Body of pancreas (tissue), 4 donors: ENCODE results near the gene TLR7. TPM values are rescaled to one million over a fixed set of nuclear protein-coding genes. Genes with fewer than 3 reads are reported as not detected.

Experiments used
- ATAC-seq: fragments of 150-250 bp; one replicate; pipeline ENCODE4 v1.9.1; 2016
- DNase-seq, 4 donors: peaks; one replicate each; pipeline ENCODE4 v3.0.0-alpha.2; 2019
- H3K27ac ChIP-seq, 4 donors: fragments of 200-600 bp; sonication (generic); 1 replicate in 3 of 4; 2 replicates in 1 of 4; pipeline versions ENCODE4 v1.5.1 to v1.6.1; 2016 to 2019; ENCODE audit warnings: mild to moderate bottlenecking in 1 of 4, mixed read lengths in 1 of 4, moderate library complexity in 1 of 4
- H3K27me3 ChIP-seq, 2 donors: fragments of 200-600 bp; sonication (generic); one replicate each; pipeline ENCODE4 v1.6.0; 2016; ENCODE audit warnings: mild to moderate bottlenecking in 1 of 2
- H3K36me3 ChIP-seq, 2 donors: fragments of 200-600 bp; sonication (generic); replicated peaks in 1 of 2; 2 replicates each; pipeline ENCODE4 v1.5.1; 2016; ENCODE audit warnings: low read depth in 2 of 2; ENCODE audit not compliant: insufficient read depth in 1 of 2
- H3K4me1 ChIP-seq: fragments of 200-600 bp; sonication (generic); one replicate; pipeline ENCODE4 v1.6.0; 2016
- H3K4me3 ChIP-seq, 2 donors: fragments of 200-600 bp; sonication (generic); 1 replicate in 1 of 2; 2 replicates in 1 of 2; pipeline ENCODE4 v1.5.1; 2016 to 2019
- H3K9me3 ChIP-seq, 3 donors: fragments of 200-600 bp; sonication (generic); 1 replicate in 2 of 3; 2 replicates in 1 of 3; pipeline ENCODE4 v1.5.1; 2016
- CTCF ChIP-seq, 7 experiments: fragments of 450-650 bp in 4 of 7; fragments of 200-600 bp in 3 of 7; sonication (generic) in 3 of 7; IDR thresholded peaks; one replicate each; pipeline ENCODE4 v1.5.1; 2016 to 2019; ENCODE audit warnings: antibody characterized with exemption in 7 of 7
- POLR2A ChIP-seq, 3 donors: fragments of 450-650 bp; IDR thresholded peaks; one replicate each; pipeline ENCODE4 v1.6.1; 2016; ENCODE audit warnings: antibody characterized with exemption in 3 of 3, mild to moderate bottlenecking in 2 of 3
- WGBS, 2 donors: methylation state at CpG; one replicate each; pipeline ENCODE4 v1.1.5; 2017; 5-methylcytosine and 5-hydroxymethylcytosine counted together
- intact Hi-C: fragments of 100-400 bp; cut with DNase I; formaldehyde crosslinking; loops from one replicate; pipeline ENCODE4 v1.15.1; 2023
- total RNA-seq, 2 donors: library from RNA; depleted of rRNA; stranded (reverse); fragments of >200 nt; gene quantifications; one replicate each; pipeline ENCODE4 v1.1.0, GENCODE V29; 2016

TLR7 gene
- total RNA-seq, 2 donors from 2014 or later: 0.78 TPM; not detected in 1

- Histone ChIP-seq H3K27me3 (no peaks in the 10 kb centered on the region), H3K4me1 (no peaks in the 10 kb centered on the region), H3K36me3 (no peaks in the 10 kb centered on the region), H3K4me3 (no peak overlapping the region), H3K9me3 (no peaks in the 10 kb centered on the region), H3K27ac (no peak overlapping the region)
- intact Hi-C loops: no loop called here
- DNase-seq (no peak), ATAC-seq (no peak)
- 71 to 74% methylated on average over 2 of the region's 2 CpGs for WGBS, 2 donors
- TF ChIP-seq POLR2A (IDR thresholded peaks at IDR 0.05): no peak
- no peak for TF ChIP-seq CTCF (IDR thresholded peaks at IDR 0.05)
Measured at GRCh38 chrX:12892716-12893115, 25.8 kb downstream of the TLR7 start.

- H3K9me3 ChIP-seq: no peaks in the 10 kb centered on the region
- H3K27me3 ChIP-seq: no peaks in the 10 kb centered on the region
- H3K27ac ChIP-seq: no peak overlapping the region
- intact Hi-C loops: no loop called here
- DNase-seq (peak in 2 of 4 donors; percentile 37 to 58), ATAC-seq (no peak)
- H3K4me3 ChIP-seq: no peak overlapping the region
- H3K36me3 ChIP-seq: no peaks in the 10 kb centered on the region
- 40 to 42% methylated on average over 12 of the region's 12 CpGs for WGBS, 2 donors
- no peaks in the 10 kb centered on the region for H3K4me1 ChIP-seq
- peak in 6 of 7 experiments; percentile 37 to 48 (median 46) for TF ChIP-seq CTCF (IDR thresholded peaks at IDR 0.05)
- TF ChIP-seq POLR2A (IDR thresholded peaks at IDR 0.05): no peak
Measured at GRCh38 chrX:12894074-12895030, 27.5 kb downstream of the TLR7 start.

GRCh38 chrX:12895866-12896265 lies 29.0 kb downstream of the TLR7 start:
- WGBS, 2 donors: 48 to 50% methylated on average over 2 of the region's 2 CpGs
- TF ChIP-seq POLR2A (IDR thresholded peaks at IDR 0.05): no peak
- no peak for TF ChIP-seq CTCF (IDR thresholded peaks at IDR 0.05)
- no peaks in the 10 kb centered on the region for H3K4me1 ChIP-seq
- no peak overlapping the region for H3K27ac ChIP-seq
- DNase-seq (no peak), ATAC-seq (no peak)
- intact Hi-C loops: no loop called here
- H3K4me3 ChIP-seq: no peak overlapping the region
- no peaks in the 10 kb centered on the region for H3K9me3 ChIP-seq
- no peaks in the 10 kb centered on the region for H3K36me3 ChIP-seq
- H3K27me3 ChIP-seq: no peaks in the 10 kb centered on the region

- Histone ChIP-seq H3K9me3 (no peaks in the 10 kb centered on the region), H3K27me3 (no peaks in the 10 kb centered on the region), H3K36me3 (no peaks in the 10 kb centered on the region), H3K27ac (no peak overlapping the region), H3K4me1 (no peaks in the 10 kb centered on the region), H3K4me3 (no peak overlapping the region)
- no peak for DNase-seq
- 66 to 70% methylated on average over 4 of the region's 4 CpGs for WGBS, 2 donors
- TF ChIP-seq CTCF (IDR thresholded peaks at IDR 0.05) (no peak), POLR2A (IDR thresholded peaks at IDR 0.05) (no peak)
- no peak for ATAC-seq
- intact Hi-C loops: no loop called here
Measured at GRCh38 chrX:12896935-12897334, 30.1 kb downstream of the TLR7 start.
